AG09319 (cell line): ENCODE data around the gene TSR2.

Experiments used
- DNase-seq: peaks from one replicate; pipeline ENCODE4 v3.0.0-alpha.2; 2010; ENCODE audit warnings: low read depth; ENCODE audit errors: extremely low read depth
- CTCF ChIP-seq: IDR thresholded peaks from 2 replicates; pipeline ENCODE4 v1.5.1; 2011; ENCODE audit warnings: low read depth, mild to moderate bottlenecking, inconsistent platforms, low read length, moderate library complexity

The TSR2 gene, protein sequence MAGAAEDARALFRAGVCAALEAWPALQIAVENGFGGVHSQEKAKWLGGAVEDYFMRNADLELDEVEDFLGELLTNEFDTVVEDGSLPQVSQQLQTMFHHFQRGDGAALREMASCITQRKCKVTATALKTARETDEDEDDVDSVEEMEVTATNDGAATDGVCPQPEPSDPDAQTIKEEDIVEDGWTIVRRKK

DNA sequence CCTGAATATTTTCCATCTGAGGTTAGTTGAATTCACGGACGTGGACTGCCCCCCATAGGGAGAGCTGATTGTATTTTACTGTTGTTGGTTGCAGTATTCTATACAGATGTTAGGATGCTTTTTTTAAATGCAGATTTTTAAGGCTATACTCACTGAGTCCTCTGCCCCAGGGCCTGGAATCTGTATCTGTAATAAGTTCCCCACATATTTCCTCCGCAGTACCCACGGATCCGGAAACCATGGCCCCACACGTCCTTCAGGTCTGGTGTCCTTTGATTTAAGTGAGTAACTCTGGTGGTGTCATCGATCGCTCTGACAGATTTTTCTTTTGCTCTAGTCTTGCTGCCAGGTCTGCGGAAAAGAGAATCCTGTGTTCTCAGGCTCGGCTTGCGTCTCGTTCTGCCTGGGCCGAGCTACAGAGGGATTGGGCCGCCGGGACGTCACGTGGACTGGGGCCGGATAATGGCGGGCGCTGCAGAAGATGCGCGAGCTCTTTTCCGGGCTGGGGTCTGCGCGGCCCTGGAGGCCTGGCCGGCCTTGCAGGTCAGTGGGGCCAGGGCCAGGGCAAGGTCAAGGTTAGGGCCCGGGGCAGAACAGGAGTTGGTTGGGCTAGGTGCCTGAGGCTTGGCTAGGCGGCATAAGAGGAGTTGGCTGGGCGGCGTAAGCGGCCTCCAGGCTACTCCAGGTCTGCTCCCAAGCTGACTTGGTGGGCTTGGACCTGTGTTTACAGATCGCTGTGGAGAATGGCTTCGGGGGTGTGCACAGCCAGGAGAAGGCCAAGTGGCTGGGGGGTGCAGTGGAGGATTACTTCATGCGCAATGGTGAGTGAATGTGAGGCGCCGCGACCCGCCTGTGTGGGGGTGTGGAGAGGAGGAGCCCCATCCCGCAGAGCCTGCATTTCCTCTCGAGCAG, at the start of gene TSR2:
TSR2 (plus strand) TSS at position 445 of the 912 bp plus-strand sequence; CDS start at position 463, 18 bp downstream.
- no peak; the same call in 1 of the 2 replicates for TF ChIP-seq CTCF

DNA sequence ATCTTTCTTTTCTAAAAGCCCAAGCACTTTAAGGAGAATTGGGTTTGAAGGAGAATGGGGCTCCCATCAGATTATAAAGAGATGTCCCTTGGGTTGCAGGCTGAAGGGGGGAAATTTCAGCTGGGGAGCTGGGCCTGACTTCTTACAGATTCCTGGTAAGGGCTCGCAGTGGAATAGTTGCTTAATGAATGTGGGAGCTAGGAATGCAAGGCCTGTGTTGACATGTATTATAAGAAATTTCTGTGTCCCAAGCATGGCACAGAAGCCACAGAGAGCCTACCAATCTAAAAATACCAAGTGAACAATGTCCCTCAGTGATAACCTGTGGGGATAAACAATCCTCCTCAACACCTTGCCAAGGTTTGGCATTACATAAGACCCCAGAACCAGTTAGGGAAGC, 43.1 kb upstream of the TSR2 start:
- no peak for TF ChIP-seq CTCF
- no peak for DNase-seq

More for the DNA sequence above, at the start of gene TSR2:
- peak; percentile 49 for DNase-seq

DNA sequence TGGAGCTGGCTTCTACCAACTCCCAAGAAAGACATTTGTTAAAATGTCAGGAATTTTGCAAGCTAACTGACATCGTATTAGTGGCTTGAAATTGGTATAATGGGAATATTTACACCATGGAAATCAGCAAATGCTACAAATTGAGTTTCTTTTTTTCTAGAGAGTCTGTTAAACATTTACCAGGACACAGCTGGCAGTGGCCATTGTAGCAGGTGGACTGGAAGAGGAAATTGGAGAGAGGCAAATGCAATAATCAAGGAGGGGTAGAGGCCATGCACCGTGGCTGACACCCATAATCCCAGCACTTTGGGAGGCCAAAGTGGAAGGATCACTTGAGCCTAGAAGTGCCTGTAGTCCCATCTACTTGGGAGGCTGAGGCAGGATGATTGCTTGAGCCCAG, 32.9 kb upstream of the TSR2 start:
- DNase-seq: no peak
- no peak for TF ChIP-seq CTCF

GRCh38 chrX:54411732-54412131, 28.5 kb upstream of the TSR2 start:
- DNase-seq: no peak
- TF ChIP-seq CTCF: no peak

- no peak for TF ChIP-seq CTCF
- no peak for DNase-seq
Observed at GRCh38 chrX:54413753-54414152, 26.5 kb upstream of the TSR2 start.

- TF ChIP-seq CTCF: no peak
- DNase-seq: no peak
Observed at GRCh38 chrX:54415534-54416350, 24.5 kb upstream of the TSR2 start.

- TF ChIP-seq CTCF: no peak
- no peak for DNase-seq
Observed at GRCh38 chrX:54416965-54417364, 23.2 kb upstream of the TSR2 start.
